NCI-H524 treated with DMSO at 0.1 percent for 48 hours (cell line): Measurements from ENCODE around the gene PSMC1.

Experiments
- DNase-seq: peaks from one replicate; lab custom pipeline; 2025; lab: John Stamatoyannopoulos, UW

The PSMC1 gene

GRCh38 chr14:90302529-90303303 is 46.4 kb downstream of the PSMC1 start:
- no peak for DNase-seq

- no peak for DNase-seq
Measured at GRCh38 chr14:90303473-90303872, 47.1 kb downstream of the PSMC1 start.

GRCh38 chr14:90304502-90304901 is 48.1 kb downstream of the PSMC1 start:
- DNase-seq = no peak

GRCh38 chr14:90305176-90305601 is 48.8 kb downstream of the PSMC1 start:
- no peak for DNase-seq

GRCh38 chr14:90308561-90308960 is 52.2 kb downstream of the PSMC1 start:
- DNase-seq = no peak

GRCh38 chr14:90317286-90317685 is 60.9 kb downstream of the PSMC1 start:
- DNase-seq = no peak

GRCh38 chr14:90318016-90318415 is 61.7 kb downstream of the PSMC1 start:
- DNase-seq = no peak

- DNase-seq = no peak
Measured at GRCh38 chr14:90319173-90319572, 62.8 kb downstream of the PSMC1 start.

GRCh38 chr14:90319634-90320541 is 63.5 kb downstream of the PSMC1 start:
- no peak for DNase-seq

GRCh38 chr14:90321891-90322290 is 65.5 kb downstream of the PSMC1 start:
- DNase-seq = no peak
